ENCODE results near the gene RNF144A.
A peak's percentile ranks its signal among the peaks of the same experiment; 100 is the strongest.

Gene RNF144A, protein sequence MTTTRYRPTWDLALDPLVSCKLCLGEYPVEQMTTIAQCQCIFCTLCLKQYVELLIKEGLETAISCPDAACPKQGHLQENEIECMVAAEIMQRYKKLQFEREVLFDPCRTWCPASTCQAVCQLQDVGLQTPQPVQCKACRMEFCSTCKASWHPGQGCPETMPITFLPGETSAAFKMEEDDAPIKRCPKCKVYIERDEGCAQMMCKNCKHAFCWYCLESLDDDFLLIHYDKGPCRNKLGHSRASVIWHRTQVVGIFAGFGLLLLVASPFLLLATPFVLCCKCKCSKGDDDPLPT

DNA sequence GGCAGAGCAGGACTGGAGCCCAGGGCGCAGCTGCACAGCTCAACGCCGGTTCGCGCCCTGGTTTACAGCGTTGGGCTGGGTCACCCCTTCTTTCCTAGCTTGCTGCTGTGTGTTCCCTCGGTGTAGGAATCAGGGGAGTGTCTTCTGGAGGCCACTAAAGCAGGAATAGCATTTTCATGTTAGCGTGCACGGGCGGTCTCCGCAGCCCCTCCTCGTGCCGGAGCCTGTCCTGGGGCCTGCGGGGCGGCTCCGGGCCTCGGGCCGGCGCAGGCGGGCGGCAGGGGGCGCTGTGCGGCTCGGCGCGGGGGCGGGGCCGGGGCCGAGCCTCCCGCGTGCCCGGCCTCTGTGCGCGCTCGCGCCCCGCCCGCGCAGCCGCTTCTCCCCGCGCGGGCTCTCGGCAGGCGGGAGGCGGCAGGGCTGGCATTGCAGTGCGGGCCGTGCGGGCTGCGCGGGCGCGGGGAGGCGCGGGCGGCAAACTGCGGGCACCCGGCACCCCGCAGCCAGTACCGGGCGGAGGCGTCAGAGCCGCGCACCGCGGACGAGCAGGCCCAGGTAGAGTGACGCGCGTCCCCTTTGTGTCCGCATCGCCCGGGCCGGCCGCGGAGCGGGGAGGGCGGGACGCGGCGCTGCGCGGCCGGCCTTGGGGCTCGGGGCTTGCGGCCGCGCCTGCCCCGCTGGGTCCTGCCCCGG lies at the start of gene RNF144A:
RNF144A (plus strand) TSS at position 342 of the 690 bp plus-strand sequence. CDS start 79,515 bp downstream, outside the sequence.
- H3K36me3 Mint-ChIP-seq (ENCODE audit: low read depth), result peaks cover 21% of the 10 kb centered on the region
- peaks cover 54% of the 10 kb centered on the region for H3K4me1 Mint-ChIP-seq (ENCODE audit: low read depth)
- H3K27ac Mint-ChIP-seq, result peak within 1 kb of the TSS; percentile 26
- no peaks in the 10 kb centered on the region for H3K9me3 Mint-ChIP-seq
- peaks cover 20% of the 10 kb centered on the region for H3K27me3 Mint-ChIP-seq (ENCODE audit: low read depth)
- peak within 1 kb of the TSS; percentile 72 for H3K4me3 Mint-ChIP-seq

GRCh38 chr2:6872394-6872793 lies 44.8 kb upstream of the RNF144A start:
- peak overlapping the region; percentile 36 for H3K27ac Mint-ChIP-seq
- peaks cover 14% of the 10 kb centered on the region for H3K36me3 Mint-ChIP-seq (ENCODE audit: low read depth)
- H3K4me3 Mint-ChIP-seq, result peak overlapping the region; percentile 24
- peaks cover 5% of the 10 kb centered on the region for H3K9me3 Mint-ChIP-seq
- H3K4me1 Mint-ChIP-seq (ENCODE audit: low read depth), result peaks cover 41% of the 10 kb centered on the region
- H3K27me3 Mint-ChIP-seq (ENCODE audit: low read depth), result peaks cover 3% of the 10 kb centered on the region

- Mint-ChIP-seq H3K27ac (no peak overlapping the region), H3K4me3 (no peak overlapping the region), H3K36me3 (ENCODE audit: low read depth) (peaks cover 16% of the 10 kb centered on the region)
Measured at GRCh38 chr2:6874032-6874431, 43.2 kb upstream of the RNF144A start.

DNA sequence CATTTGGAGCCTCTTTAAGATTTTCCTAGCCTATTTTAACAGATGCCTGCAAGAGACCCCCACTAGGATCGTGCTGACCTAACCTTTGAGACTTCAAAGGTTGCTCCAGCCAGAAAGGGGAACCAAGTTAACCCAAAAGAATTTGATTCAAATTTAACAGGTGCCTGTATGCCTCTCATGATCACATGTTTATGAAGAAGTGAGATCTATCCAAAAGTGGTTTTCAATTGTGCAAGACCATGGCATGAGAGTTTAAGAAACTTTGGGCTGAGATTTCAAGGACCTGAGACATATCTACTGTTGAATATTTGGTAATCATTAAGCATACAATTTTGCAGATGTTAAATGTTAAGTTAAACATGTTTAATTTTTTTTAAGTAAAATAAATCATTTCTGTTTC lies 40.9 kb upstream of the RNF144A start:
- H3K36me3 Mint-ChIP-seq (ENCODE audit: low read depth), result peaks cover 25% of the 10 kb centered on the region
- H3K27ac Mint-ChIP-seq, result no peak overlapping the region
- peaks cover 54% of the 10 kb centered on the region for H3K4me1 Mint-ChIP-seq (ENCODE audit: low read depth)
- H3K27me3 Mint-ChIP-seq (ENCODE audit: low read depth), result peaks cover 1% of the 10 kb centered on the region
- H3K4me3 Mint-ChIP-seq, result no peak overlapping the region
- peaks cover 5% of the 10 kb centered on the region for H3K9me3 Mint-ChIP-seq

More at GRCh38 chr2:6874032-6874431, 43.2 kb upstream of the RNF144A start:
- Mint-ChIP-seq H3K27me3 (ENCODE audit: low read depth) (peaks cover 3% of the 10 kb centered on the region), H3K4me1 (ENCODE audit: low read depth) (peaks cover 42% of the 10 kb centered on the region), H3K9me3 (peaks cover 5% of the 10 kb centered on the region)

- peaks cover 38% of the 10 kb centered on the region for H3K36me3 Mint-ChIP-seq (ENCODE audit: low read depth)
- H3K27me3 Mint-ChIP-seq (ENCODE audit: low read depth), result no peaks in the 10 kb centered on the region
- H3K27ac Mint-ChIP-seq, result peak within 1 kb of the TSS; percentile 89
- peaks cover 60% of the 10 kb centered on the region for H3K4me1 Mint-ChIP-seq (ENCODE audit: low read depth)
- H3K4me3 Mint-ChIP-seq, result peak within 1 kb of the TSS; percentile 90
- peaks cover 5% of the 10 kb centered on the region for H3K9me3 Mint-ChIP-seq
Measured at GRCh38 chr2:6877402-6878304, 39.6 kb upstream of the RNF144A start, which contains the start of gene RSAD2. Gene RSAD2 (plus strand): TSS chr2:6877777. CDS start chr2:6877801, 24 bp downstream.

GRCh38 chr2:6878549-6878948 lies 38.7 kb upstream of the RNF144A start:
- Mint-ChIP-seq H3K9me3 (peaks cover 5% of the 10 kb centered on the region), H3K36me3 (ENCODE audit: low read depth) (peaks cover 46% of the 10 kb centered on the region), H3K27me3 (ENCODE audit: low read depth) (no peaks in the 10 kb centered on the region), H3K27ac (peak overlapping the region; percentile 50), H3K4me1 (ENCODE audit: low read depth) (peaks cover 52% of the 10 kb centered on the region), H3K4me3 (peak overlapping the region; percentile 90)

DNA sequence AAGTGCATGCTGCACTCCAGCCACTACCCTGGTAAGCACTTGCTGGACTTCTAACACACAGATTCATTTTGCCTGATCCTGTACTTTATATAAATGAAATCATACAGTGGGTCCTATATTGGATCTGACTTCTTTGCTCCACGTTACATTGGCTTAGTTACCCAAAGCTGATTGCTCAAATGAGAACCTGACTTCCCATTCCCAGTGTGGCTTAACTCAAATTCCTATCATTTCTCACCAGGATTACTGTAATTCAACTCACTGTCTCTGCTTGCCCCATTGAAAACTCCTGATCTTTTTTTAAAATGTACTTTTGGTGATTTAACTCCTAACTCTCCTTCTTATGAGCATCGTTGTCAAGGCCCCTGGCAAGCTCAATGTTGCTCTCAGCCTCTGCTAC lies 38.2 kb upstream of the RNF144A start:
- Mint-ChIP-seq H3K9me3 (peaks cover 2% of the 10 kb centered on the region), H3K4me1 (ENCODE audit: low read depth) (peaks cover 53% of the 10 kb centered on the region), H3K36me3 (ENCODE audit: low read depth) (peaks cover 47% of the 10 kb centered on the region), H3K27ac (peak overlapping the region; percentile 77), H3K4me3 (peak overlapping the region; percentile 90), H3K27me3 (ENCODE audit: low read depth) (no peaks in the 10 kb centered on the region)

DNA sequence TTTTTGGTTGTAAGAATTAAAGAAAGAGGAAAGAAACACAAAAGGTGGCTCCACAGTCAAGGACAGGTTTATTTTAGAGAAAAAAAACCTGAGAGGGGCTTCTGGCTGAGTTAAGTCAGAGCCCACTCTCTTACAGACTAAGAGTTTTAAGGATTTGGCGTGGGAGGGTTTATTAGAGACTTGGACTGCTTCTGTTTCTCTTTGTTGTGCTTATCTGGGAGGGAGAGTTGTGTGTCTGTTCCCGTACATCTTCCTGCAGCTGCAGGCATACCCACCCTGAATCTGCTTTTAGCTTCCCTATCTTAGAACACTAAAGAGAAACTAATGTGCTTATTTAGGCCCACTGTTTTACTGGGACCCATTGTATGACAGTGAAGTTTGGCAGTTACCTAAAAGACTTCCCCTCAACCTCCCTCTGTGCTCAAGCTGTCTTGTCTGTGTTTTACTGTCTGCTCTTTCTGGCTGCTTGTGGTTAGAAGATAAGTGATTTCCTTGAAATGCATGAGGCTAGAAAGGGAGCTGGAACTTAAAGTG lies 36.9 kb upstream of the RNF144A start:
- Mint-ChIP-seq H3K4me3 (peak overlapping the region; percentile 90), H3K9me3 (no peaks in the 10 kb centered on the region), H3K27ac (peak overlapping the region; percentile 90), H3K27me3 (ENCODE audit: low read depth) (no peaks in the 10 kb centered on the region), H3K36me3 (ENCODE audit: low read depth) (peaks cover 53% of the 10 kb centered on the region), H3K4me1 (ENCODE audit: low read depth) (peaks cover 55% of the 10 kb centered on the region)

DNA sequence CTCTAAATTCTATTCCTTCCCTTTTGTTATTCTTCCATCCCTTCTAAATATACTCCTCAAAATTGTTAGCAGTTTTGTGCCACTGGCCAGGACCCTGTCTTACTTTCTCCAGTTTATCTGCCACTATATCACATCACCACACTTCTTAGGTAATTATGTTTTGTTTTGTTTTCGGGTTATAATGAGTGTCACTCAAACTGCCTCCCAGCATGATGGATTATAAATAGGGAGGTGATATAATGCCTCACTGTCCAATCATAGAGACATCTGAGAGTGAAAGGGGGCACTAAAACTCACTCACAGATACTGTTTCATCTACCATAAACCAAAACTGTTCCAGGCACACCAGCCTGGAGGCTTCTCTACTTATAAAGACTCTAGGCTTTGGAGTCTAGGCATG lies 36.2 kb upstream of the RNF144A start:
- H3K4me1 Mint-ChIP-seq (ENCODE audit: low read depth), result peaks cover 51% of the 10 kb centered on the region

GRCh38 chr2:6881516-6881915 lies 35.7 kb upstream of the RNF144A start:
- Mint-ChIP-seq H3K9me3 (no peaks in the 10 kb centered on the region), H3K4me3 (peak overlapping the region; percentile 86), H3K27ac (no peak overlapping the region), H3K27me3 (ENCODE audit: low read depth) (no peaks in the 10 kb centered on the region), H3K4me1 (ENCODE audit: low read depth) (peaks cover 50% of the 10 kb centered on the region), H3K36me3 (ENCODE audit: low read depth) (peaks cover 57% of the 10 kb centered on the region)

More for the DNA sequence above, 36.2 kb upstream of the RNF144A start:
- H3K27me3 Mint-ChIP-seq (ENCODE audit: low read depth), result no peaks in the 10 kb centered on the region
- peaks cover 55% of the 10 kb centered on the region for H3K36me3 Mint-ChIP-seq (ENCODE audit: low read depth)
- H3K27ac Mint-ChIP-seq, result peak overlapping the region; percentile 74
- H3K4me3 Mint-ChIP-seq, result peak overlapping the region; percentile 86
- H3K9me3 Mint-ChIP-seq, result no peaks in the 10 kb centered on the region

DNA sequence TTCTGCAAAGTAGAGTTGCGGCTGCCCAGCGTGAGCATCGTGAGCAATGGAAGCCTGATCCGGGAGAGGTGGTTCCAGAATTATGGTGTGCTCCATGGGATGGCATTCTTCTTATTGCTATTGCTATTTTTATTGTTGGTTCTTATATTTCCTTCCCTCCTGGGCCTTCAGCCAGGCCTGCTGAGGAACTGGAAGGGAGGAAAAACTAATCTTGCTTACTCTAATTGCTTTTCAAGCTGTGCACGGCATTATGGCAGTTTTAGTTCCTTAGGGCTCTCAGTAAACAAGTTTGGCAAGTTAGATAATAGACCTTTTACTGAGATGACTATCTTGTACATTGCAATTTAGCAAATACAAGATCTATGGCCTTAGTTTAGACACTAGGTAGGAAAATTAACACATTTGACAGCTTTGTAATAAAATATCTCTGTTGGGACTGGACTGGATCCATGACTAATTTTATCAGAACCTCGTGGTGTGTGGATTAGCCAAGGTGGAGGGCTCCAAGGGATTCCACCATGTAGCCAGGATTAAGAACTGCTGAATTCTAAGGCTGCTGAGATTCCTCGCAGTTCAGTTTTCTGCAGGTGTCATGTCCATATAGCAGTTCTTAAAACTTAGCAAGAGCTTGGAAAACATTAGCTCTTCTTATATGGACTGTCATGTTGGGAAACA lies 33.6 kb upstream of the RNF144A start:
- H3K9me3 Mint-ChIP-seq, result no peaks in the 10 kb centered on the region
- H3K4me1 Mint-ChIP-seq (ENCODE audit: low read depth), result peaks cover 44% of the 10 kb centered on the region
- no peak overlapping the region for H3K27ac Mint-ChIP-seq
- no peaks in the 10 kb centered on the region for H3K27me3 Mint-ChIP-seq (ENCODE audit: low read depth)
- H3K36me3 Mint-ChIP-seq (ENCODE audit: low read depth), result peaks cover 65% of the 10 kb centered on the region
- no peak overlapping the region for H3K4me3 Mint-ChIP-seq

DNA sequence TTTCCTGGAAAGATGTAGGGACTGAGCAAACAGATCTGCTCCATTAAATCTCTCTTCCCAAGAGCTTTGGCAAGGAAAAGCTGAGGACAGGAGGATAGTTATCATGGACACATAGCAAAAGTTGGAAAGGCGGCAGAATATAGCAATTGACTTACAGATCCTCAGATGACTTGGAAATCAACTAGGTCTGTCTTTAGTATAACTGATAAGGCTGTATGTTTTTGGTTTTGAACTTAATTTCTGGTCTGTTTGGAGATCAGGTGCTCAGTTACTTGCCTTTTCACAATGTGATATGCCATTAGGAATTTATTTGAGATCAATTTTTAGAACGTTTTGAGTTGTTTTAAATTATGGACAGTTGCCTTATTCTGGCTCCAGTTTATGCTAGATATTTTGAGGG lies 31.7 kb upstream of the RNF144A start:
- Mint-ChIP-seq H3K4me3 (no peak overlapping the region), H3K27ac (no peak overlapping the region), H3K4me1 (ENCODE audit: low read depth) (peaks cover 33% of the 10 kb centered on the region), H3K36me3 (ENCODE audit: low read depth) (peaks cover 68% of the 10 kb centered on the region), H3K27me3 (ENCODE audit: low read depth) (no peaks in the 10 kb centered on the region), H3K9me3 (no peaks in the 10 kb centered on the region)

DNA sequence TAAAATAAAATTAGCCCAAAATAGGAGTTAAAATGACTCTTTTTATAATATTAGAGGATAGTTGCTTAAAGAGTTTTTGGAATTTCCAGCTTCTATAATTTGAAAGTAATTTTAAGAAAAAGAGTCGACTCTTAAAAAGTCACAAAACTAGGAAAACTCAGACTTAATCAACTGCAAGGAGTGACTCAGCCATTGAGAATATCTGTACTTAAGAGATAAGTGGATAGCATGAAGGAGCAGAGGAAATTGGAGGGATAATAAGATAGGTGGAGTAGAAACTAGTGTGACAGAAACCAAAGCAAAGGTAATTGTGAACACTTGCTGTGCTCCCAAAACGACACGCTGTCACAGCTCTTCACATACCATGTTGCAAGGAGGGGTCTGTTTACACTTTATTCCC lies 31.2 kb upstream of the RNF144A start:
- no peak overlapping the region for H3K27ac Mint-ChIP-seq
- H3K4me1 Mint-ChIP-seq (ENCODE audit: low read depth), result peaks cover 31% of the 10 kb centered on the region
- no peaks in the 10 kb centered on the region for H3K27me3 Mint-ChIP-seq (ENCODE audit: low read depth)
- no peaks in the 10 kb centered on the region for H3K9me3 Mint-ChIP-seq
- no peak overlapping the region for H3K4me3 Mint-ChIP-seq
- peaks cover 68% of the 10 kb centered on the region for H3K36me3 Mint-ChIP-seq (ENCODE audit: low read depth)

Measured in T-helper 1 cell treated with Interleukin-12 subunit alpha and Interleukin-12 subunit beta and Interleukin-4 antibody, amounts not matched to agents 30 μg/mL and 1 μg/mL, for 36 hours (primary cell).